BE2C (cell line): ENCODE data around the gene TMEM115.
A peak's percentile ranks its signal among the peaks of the same experiment; 100 is the strongest.

Experiments used
- DNase-seq: peaks from one replicate; pipeline ENCODE4 v3.0.0-alpha.2; 2020
- H3K27me3 ChIP-seq: fragments of 250-450 bp; sonication (Bioruptor Pico); 2 replicates; pipeline ENCODE4 v1.5.1; 2020; ENCODE audit warnings: mild to moderate bottlenecking
- H3K36me3 ChIP-seq: fragments of 250-450 bp; sonication (Bioruptor Pico); 2 replicates; pipeline ENCODE4 v1.5.1; 2020; ENCODE audit warnings: mild to moderate bottlenecking
- H3K4me1 ChIP-seq: fragments of 250-450 bp; sonication (Bioruptor Pico); 2 replicates; pipeline ENCODE4 v1.5.1; 2020
- H3K4me3 ChIP-seq: 2 replicates; pipeline ENCODE4 v1.5.1; 2011; ENCODE audit warnings: low read depth, low read length
- H3K9me3 ChIP-seq: fragments of 250-450 bp; sonication (Bioruptor Pico); 2 replicates; pipeline ENCODE4 v1.5.1; 2020
- TF ChIP-seq, protein P1 (sequence below): IDR thresholded peaks from 2 replicates; pipeline ENCODE4 v1.5.1; 2012; ENCODE audit warnings: mild to moderate bottlenecking, low read depth, low read length

TMEM115 gene

DNA sequence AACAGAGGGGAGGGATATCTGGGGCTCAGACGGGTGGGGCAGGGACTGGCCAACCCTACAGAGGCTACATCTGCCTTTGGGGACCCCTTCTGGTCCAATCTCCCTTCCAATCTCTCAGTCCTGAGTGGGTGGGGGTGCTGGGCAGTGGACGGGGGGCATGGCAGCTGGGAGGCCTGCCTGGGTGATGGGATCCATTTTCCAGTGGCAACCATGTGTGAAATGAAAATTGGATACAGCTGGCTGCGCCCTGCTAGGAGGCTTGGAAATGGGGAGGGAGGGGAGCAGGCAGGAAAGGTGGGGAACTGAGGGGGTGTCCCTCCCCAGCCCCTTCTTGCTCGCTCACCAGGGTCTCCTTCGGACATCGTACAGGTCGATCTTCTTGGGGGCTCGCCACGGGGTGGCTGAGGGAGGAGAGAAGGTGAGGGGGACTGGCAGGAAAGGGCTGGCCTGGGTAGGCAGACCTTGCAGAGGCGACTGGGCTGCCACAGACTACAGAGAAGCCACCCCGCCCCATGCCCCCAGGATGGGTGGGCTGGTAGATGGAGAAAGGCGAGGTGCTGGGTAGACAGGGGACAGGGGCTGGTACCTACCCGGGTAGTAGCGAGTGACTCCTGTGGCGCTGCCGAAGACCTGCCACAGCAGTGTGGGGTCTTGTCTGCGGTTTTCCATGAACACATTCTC, 21.2 kb upstream of the TMEM115 start:
- TF ChIP-seq, protein P1, sequence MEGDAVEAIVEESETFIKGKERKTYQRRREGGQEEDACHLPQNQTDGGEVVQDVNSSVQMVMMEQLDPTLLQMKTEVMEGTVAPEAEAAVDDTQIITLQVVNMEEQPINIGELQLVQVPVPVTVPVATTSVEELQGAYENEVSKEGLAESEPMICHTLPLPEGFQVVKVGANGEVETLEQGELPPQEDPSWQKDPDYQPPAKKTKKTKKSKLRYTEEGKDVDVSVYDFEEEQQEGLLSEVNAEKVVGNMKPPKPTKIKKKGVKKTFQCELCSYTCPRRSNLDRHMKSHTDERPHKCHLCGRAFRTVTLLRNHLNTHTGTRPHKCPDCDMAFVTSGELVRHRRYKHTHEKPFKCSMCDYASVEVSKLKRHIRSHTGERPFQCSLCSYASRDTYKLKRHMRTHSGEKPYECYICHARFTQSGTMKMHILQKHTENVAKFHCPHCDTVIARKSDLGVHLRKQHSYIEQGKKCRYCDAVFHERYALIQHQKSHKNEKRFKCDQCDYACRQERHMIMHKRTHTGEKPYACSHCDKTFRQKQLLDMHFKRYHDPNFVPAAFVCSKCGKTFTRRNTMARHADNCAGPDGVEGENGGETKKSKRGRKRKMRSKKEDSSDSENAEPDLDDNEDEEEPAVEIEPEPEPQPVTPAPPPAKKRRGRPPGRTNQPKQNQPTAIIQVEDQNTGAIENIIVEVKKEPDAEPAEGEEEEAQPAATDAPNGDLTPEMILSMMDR: no peak

GRCh38 chr3:50378757-50379156, 19.4 kb upstream of the TMEM115 start:
- Histone ChIP-seq H3K27me3 (no peaks in the 10 kb centered on the region), H3K4me1 (peaks cover 39% of the 10 kb centered on the region), H3K36me3 (peaks cover 31% of the 10 kb centered on the region), H3K9me3 (no peaks in the 10 kb centered on the region), H3K4me3 (no peak overlapping the region)
- TF ChIP-seq, protein P1: no peak
- no peak for DNase-seq

More for the DNA sequence above, 21.2 kb upstream of the TMEM115 start:
- no peaks in the 10 kb centered on the region for H3K9me3 ChIP-seq
- H3K36me3 ChIP-seq: peaks cover 31% of the 10 kb centered on the region
- H3K27me3 ChIP-seq: no peaks in the 10 kb centered on the region
- peak overlapping the region; percentile 52 for H3K4me3 ChIP-seq
- peak; percentile 36 for DNase-seq
- peaks cover 49% of the 10 kb centered on the region for H3K4me1 ChIP-seq

DNA sequence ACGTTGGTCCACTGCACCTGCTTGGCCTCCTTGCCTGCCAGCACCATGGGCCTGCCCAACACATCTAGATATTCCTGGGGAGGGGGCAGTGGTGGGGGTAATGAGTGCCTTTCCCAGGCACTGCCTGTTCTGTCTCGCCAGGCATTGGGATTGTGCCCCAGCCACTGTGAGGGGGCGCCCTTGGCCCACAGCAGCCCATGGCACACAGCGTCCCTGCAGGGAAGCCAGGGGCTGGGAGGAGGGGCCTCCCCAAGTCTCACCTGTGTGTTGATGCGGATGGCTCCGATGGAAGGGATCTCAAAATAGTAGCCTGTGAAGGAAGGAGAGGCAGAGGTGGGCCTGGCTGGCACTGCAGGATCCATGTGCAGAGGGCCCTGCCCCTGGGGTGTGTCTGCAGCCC, 18.7 kb upstream of the TMEM115 start:
- no peaks in the 10 kb centered on the region for H3K27me3 ChIP-seq
- H3K36me3 ChIP-seq: peaks cover 31% of the 10 kb centered on the region
- no peaks in the 10 kb centered on the region for H3K9me3 ChIP-seq
- TF ChIP-seq, protein P1: no peak
- peaks cover 39% of the 10 kb centered on the region for H3K4me1 ChIP-seq
- no peak overlapping the region for H3K4me3 ChIP-seq
- DNase-seq: no peak

- peaks cover 33% of the 10 kb centered on the region for H3K36me3 ChIP-seq
- H3K27me3 ChIP-seq: no peaks in the 10 kb centered on the region
- peaks cover 45% of the 10 kb centered on the region for H3K4me1 ChIP-seq
- TF ChIP-seq, protein P1: peak; percentile 26
- DNase-seq: no peak
- H3K9me3 ChIP-seq: no peaks in the 10 kb centered on the region
- H3K4me3 ChIP-seq: no peak overlapping the region
Measured at GRCh38 chr3:50375258-50375931, 16.1 kb upstream of the TMEM115 start.

DNA sequence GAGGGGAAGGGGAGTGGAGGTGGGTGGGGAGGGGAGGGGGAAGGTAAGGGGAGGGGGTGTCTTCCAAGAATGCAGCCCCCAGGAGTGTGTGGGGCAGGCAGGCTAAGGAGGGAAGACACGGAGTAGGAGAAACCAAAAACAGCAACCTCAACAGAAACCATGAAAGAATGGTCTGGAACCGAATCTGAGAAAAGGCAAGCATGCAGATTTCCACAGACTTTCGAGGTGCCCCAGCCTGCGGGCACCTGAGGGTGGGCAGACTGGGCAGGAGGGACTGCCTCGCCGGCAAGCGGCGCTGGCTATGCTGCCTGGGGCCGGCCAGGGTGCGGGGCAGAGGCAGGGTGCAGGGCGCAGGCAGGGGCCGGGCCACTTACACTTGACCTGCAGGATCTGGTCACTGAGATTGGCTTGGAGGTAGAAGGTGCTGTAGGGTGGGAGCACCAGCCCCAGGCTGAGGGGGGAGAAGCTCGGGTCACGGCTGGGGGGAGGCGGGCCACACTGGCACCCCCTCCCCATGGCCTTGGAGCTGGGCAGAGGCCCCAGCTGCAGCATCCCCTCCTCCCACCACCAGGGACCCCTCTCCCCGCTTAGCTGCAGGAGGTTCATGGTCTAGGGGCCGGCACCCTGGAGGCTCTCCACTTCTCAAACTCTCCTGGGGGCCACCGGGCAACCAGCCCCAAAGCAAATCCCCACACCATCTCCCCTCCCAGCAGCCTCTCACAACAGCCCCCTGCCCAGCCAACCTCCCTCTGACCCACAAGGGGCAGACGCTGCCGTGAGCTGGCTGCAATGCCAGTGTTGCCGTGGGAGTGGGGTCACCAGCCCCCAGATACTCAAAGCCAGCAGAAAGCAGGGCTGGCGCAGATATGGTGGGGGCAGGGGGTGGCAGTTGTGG, 15.3 kb upstream of the TMEM115 start:
- TF ChIP-seq, protein P1: no peak
- Histone ChIP-seq H3K27me3 (no peaks in the 10 kb centered on the region), H3K36me3 (peaks cover 30% of the 10 kb centered on the region), H3K4me1 (peaks cover 38% of the 10 kb centered on the region), H3K9me3 (no peaks in the 10 kb centered on the region), H3K4me3 (no peak overlapping the region)
- no peak for DNase-seq
